Aorta (tissue), 5 donors: ENCODE measurements around the gene SORL1. TPM values are rescaled to one million over a fixed set of nuclear protein-coding genes. Genes with fewer than 3 reads are reported as not detected.

Experiments used
- ATAC-seq: fragments of 200-7000 bp; cut with Tn5 transposase; one replicate; pipeline ENCODE4 v1.9.1; 2022; ENCODE audit warnings: moderate library complexity; ENCODE audit not compliant: low FRiP score
- DNase-seq, 2 donors: peaks; one replicate each; pipeline ENCODE4 v3.0.0-alpha.2; 2020
- H3K27ac ChIP-seq, 2 donors: one replicate each; pipeline ENCODE4 v1.5.1; 2013; ENCODE audit warnings: low read length in 2 of 2, mild to moderate bottlenecking in 2 of 2, moderate library complexity in 2 of 2, control low read depth in 1 of 2, inconsistent platforms in 1 of 2, low read depth in 1 of 2
- H3K27me3 ChIP-seq, 2 donors: one replicate each; pipeline ENCODE4 v1.6.1; 2013; ENCODE audit warnings: control low read depth in 1 of 2, low read length in 1 of 2, mild to moderate bottlenecking in 1 of 2, moderate library complexity in 1 of 2; ENCODE audit not compliant: insufficient read depth in 2 of 2, control insufficient read depth in 1 of 2
- H3K36me3 ChIP-seq, 2 donors: one replicate each; pipeline ENCODE4 v1.6.1; 2013; ENCODE audit warnings: control low read depth in 1 of 2, low read length in 1 of 2, mild to moderate bottlenecking in 1 of 2; ENCODE audit not compliant: insufficient read depth in 2 of 2, control insufficient read depth in 1 of 2
- H3K4me1 ChIP-seq, 2 donors: one replicate each; pipeline ENCODE4 v1.6.1; 2013; ENCODE audit warnings: low read length in 2 of 2, control low read depth in 1 of 2, mild to moderate bottlenecking in 1 of 2, moderate library complexity in 1 of 2; ENCODE audit not compliant: insufficient read depth in 2 of 2, control insufficient read depth in 1 of 2
- H3K4me3 ChIP-seq, 2 donors: one replicate each; pipeline ENCODE4 v1.5.1; 2013; ENCODE audit warnings: low read length in 2 of 2, control low read depth in 1 of 2, mild to moderate bottlenecking in 1 of 2
- H3K9me3 ChIP-seq: one replicate; pipeline ENCODE4 v1.6.1; 2013; ENCODE audit warnings: mild to moderate bottlenecking, low read length; ENCODE audit not compliant: control insufficient read depth
- WGBS, 2 donors: extraction: QIAGEN DNeasy Blood & Tissue Kit; methylation state at CpG; one replicate each; pipeline ENCODE4 v1.1.7; 2013; 5-methylcytosine and 5-hydroxymethylcytosine counted together
- intact Hi-C, 2 donors: fragments of 100-400 bp; cut with DNase I; formaldehyde crosslinking; loops; one replicate each; pipeline versions ENCODE4 v1.14.2 to v1.15.0; 2022
- polyA plus RNA-seq, 2 donors: library from polyadenylated mRNA; stranded (reverse); fragments of 200-250 nt; gene quantifications; one replicate each; pipeline ENCODE4 v1.2.3, GENCODE V29; 2013
- total RNA-seq, 2 donors: library from RNA; stranded (reverse); fragmentation: NEBNext Ultra II Directional; extraction: Animal tissue kit (Norgen Biotek cat#: 25700); gene quantifications; one replicate each; pipeline ENCODE4 v1.2.1, GENCODE V29; 2021
- donor health status: healthy with polysubstance abuse.
- donor health status: Bipolar disorder and iron deficiency.
- donor health status: DM: no; HTN: no; CAD: no.
- donor health status: DM: no; HTN: no; CAD: no.
- donor health status: DM: yes; HTN: yes; CAD: no.

SORL1 gene
- total and polyA plus RNA-seq, 4 donors, result 0.79 to 37.2 (median 18.3) TPM

DNA sequence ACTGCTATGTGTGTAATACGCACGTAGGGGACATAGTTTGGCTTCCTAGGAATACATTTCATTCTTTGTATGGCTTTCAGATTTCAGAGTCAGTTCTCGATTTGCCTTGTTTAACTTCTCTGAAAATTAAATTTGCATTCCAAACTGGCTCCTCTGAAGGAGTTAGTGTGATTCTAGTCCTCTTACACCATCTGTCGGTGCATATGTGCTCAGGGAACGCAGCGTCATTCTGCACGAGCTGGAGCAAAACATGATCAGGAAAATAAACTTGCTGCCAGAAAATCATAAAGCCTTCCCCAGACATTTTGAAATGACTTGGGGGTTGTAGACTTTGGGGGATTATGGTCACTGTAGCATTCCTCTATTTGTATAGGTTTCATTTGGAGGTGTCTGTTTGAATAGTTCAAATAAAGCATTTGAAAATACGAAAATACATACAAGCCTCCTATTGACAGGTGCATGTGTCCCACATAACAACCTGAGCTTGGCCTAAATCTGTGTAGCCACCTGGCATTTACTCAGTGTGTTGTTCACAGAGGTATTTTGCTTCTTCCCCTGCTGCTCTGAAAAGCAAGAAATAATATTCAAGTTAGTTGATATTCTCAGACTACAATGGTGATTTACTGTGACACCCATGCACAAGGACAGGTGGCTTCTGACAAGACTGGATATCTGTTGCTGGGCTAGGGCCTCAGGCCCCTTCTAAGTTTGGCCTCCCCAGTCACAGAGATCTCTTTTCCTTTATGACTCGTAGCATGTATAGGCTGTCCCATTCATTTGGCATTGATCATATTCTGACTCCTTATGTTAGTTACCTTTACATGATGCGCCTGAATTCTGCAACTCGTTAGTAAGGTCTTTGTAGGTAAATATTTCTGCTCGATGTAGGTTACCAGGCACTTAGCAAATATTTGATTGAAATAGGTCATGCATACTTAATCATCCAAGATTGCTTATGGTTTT, 82.3 kb downstream of the SORL1 start:
- Histone ChIP-seq H3K4me3 (no peak overlapping the region), H3K36me3 (no peaks in the 10 kb centered on the region), H3K27me3 (no peaks in the 10 kb centered on the region), H3K27ac (no peak overlapping the region), H3K9me3 (no peaks in the 10 kb centered on the region), H3K4me1 (no peaks in the 10 kb centered on the region)
- WGBS, 2 donors, result 52% methylated on average over 12 of the region's 12 CpGs
- DNase-seq (no peak), ATAC-seq (no peak)
- intact Hi-C loops, result loop anchor here (2.0 to 5.0 kb wide), 3 partner anchors 82 to 217 kb away; partner anchors contain the start of genes SORL1 (in 1 of the 2) and SORL1-AS1 (in 1 of the 2)

DNA sequence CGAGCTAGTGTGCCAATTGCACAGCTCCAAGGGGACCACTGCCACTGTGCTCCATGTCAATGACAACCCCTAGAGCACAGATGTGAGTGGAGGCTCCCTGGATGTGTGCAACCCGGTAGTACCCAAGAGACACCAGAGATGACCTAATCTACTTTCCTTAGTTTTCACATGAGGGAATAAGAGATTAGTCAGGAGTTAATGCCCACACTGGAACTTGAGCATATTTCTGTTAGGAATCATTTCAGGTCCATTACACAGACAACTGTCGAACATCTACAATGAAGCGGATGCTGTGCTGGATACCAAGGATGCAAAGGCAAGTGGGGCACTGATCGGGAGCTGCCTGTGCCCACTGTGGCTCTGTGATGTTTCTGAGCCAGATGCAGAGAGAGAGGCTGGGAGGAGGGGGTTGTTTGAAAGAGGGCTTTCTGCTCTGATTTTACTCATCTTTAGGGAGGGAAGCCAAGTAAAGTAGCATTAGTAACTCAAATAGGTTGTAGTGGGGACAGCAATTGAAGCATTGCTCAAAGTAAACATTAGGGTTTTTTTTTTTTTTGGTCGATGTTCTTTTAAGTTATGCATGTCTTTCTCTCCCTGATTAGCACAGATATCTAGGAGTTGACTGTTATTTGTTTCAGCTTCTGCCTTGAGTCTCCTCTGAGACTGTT, 83.1 kb downstream of the SORL1 start:
- WGBS, 2 donors, result 61 to 70% methylated on average over 6 of the region's 6 CpGs
- no peak overlapping the region for H3K27ac ChIP-seq
- H3K27me3 ChIP-seq, result no peaks in the 10 kb centered on the region
- no peaks in the 10 kb centered on the region for H3K9me3 ChIP-seq
- DNase-seq, result no peak
- ATAC-seq, result no peak
- no peaks in the 10 kb centered on the region for H3K36me3 ChIP-seq
- H3K4me1 ChIP-seq, result no peaks in the 10 kb centered on the region
- intact Hi-C loops, result loop anchor here in 1 of 2 donors (2.0 kb wide), 1 partner anchor 214 kb away; no protein-coding TSS in a partner anchor
- no peak overlapping the region for H3K4me3 ChIP-seq

DNA sequence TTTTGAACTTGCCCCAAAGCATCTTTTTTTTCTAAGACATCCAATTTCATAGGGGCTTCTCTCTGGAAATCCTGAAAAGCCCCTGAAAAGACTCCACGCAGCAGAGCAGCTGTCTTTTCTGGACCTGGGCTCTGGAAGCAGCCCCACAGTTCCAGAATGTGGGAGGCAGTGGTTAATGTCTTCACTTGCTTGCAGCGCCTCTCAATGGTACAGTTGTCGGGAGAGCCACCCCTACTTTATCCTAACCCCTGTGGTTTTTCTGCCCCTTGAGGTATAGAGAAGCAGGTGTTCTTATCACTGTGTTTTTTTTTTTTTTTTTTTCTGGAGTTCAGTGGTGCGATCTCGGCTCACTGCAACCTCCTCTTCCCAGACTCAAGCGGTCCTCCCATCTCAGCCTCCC, 84.0 kb downstream of the SORL1 start:
- WGBS, 2 donors, result 95 to 97% methylated on average over 6 of the region's 6 CpGs
- H3K9me3 ChIP-seq, result no peaks in the 10 kb centered on the region
- H3K4me1 ChIP-seq, result no peaks in the 10 kb centered on the region
- no peak for DNase-seq
- no peak overlapping the region for H3K27ac ChIP-seq
- ATAC-seq, result no peak
- intact Hi-C loops, result no loop called here
- no peak overlapping the region for H3K4me3 ChIP-seq
- H3K27me3 ChIP-seq, result no peaks in the 10 kb centered on the region
- no peaks in the 10 kb centered on the region for H3K36me3 ChIP-seq

GRCh38 chr11:121538054-121538453, 85.9 kb downstream of the SORL1 start:
- intact Hi-C loops, result no loop called here
- Histone ChIP-seq H3K36me3 (no peaks in the 10 kb centered on the region), H3K9me3 (no peaks in the 10 kb centered on the region), H3K27me3 (no peaks in the 10 kb centered on the region), H3K4me1 (no peaks in the 10 kb centered on the region), H3K27ac (no peak overlapping the region), H3K4me3 (no peak overlapping the region)
- no peak for ATAC-seq
- DNase-seq, result no peak
- 77% methylated on average over 1 of the region's 1 CpG for WGBS, 2 donors

DNA sequence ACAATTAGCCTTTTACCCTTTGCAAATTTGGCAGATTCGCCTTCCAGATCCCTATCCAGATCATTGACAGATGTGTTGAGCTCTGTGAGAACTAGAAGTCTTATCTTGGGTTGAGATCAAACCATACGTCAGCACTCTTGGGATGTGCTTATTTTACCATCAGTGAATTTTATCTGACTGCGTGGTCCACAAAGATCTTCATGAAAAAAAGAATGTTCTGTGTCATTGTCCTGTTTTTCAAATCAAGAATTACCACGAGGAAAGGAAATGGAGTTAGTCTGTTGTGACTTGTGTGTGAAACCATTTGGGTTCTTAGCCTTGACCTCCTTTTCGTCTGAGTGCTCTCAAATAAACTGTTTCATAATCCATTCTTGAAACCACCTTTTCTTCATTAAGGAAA, 86.9 kb downstream of the SORL1 start:
- ATAC-seq (no peak), DNase-seq (no peak)
- H3K36me3 ChIP-seq, result no peaks in the 10 kb centered on the region
- H3K9me3 ChIP-seq, result no peaks in the 10 kb centered on the region
- H3K4me1 ChIP-seq, result no peaks in the 10 kb centered on the region
- WGBS, 2 donors, result 77 to 82% methylated on average over 5 of the region's 5 CpGs
- H3K4me3 ChIP-seq, result no peak overlapping the region
- intact Hi-C loops, result no loop called here
- H3K27ac ChIP-seq, result no peak overlapping the region
- no peaks in the 10 kb centered on the region for H3K27me3 ChIP-seq

DNA sequence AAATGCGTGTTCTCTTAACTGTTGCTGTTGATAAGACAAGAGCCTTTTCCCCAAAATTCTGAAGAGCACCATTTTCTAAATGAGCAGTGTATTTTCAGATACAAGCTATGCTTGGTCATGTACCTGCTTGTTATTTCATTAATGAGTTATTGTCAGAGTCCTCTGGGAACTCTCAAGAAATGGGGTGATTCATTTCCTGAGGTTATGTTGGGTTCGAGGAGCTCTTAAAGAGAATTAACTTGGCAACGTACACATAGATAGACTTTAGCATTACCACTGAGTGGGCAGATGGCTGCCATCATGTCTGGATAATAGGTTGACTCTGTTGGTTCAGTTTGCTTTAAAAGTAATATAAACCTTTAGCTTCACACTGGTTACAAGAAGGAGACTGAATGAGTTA, 88.5 kb downstream of the SORL1 start:
- DNase-seq (no peak), ATAC-seq (no peak)
- H3K27ac ChIP-seq, result no peak overlapping the region
- no peak overlapping the region for H3K4me3 ChIP-seq
- H3K4me1 ChIP-seq, result no peaks in the 10 kb centered on the region
- intact Hi-C loops, result no loop called here
- 82 to 91% methylated on average over 3 of the region's 3 CpGs for WGBS, 2 donors
- no peaks in the 10 kb centered on the region for H3K9me3 ChIP-seq
- H3K36me3 ChIP-seq, result peaks cover 2 to 4% of the 10 kb centered on the region in 2 donors
- no peaks in the 10 kb centered on the region for H3K27me3 ChIP-seq

DNA sequence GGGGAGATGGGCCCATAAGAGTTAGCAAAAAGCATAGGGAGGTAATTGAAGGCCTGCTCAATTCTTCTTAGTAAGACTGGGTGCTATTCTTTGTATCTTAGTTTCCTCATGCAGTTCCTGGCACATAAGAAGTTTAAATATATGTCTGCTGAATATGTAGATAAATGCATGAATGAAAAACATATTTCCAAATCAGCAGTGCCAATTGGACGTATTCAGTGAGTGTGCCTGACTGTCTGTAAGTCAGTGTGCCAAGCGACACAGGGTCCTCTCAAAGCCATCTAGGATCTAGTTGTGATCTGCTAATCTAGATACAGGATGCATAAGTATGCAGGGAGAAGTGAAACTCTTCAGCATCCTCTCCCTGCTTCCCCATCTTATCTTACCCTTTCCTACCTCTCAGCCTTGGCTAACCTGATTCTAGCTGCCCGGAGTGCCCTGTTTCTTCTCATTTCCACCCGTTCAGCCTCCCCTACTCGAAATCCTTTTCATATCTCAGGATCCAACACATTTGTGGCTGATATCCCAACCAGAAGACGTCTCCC, 91.8 kb downstream of the SORL1 start:
- no peak for DNase-seq
- 89 to 92% methylated on average over 6 of the region's 6 CpGs for WGBS, 2 donors
- Histone ChIP-seq H3K9me3 (no peaks in the 10 kb centered on the region), H3K27me3 (no peaks in the 10 kb centered on the region), H3K4me3 (no peak overlapping the region), H3K36me3 (peaks cover 4 to 5% of the 10 kb centered on the region in 2 donors), H3K4me1 (no peaks in the 10 kb centered on the region), H3K27ac (no peak overlapping the region)
- intact Hi-C loops, result no loop called here
- ATAC-seq, result no peak

- no peak overlapping the region for H3K4me3 ChIP-seq
- H3K36me3 ChIP-seq, result peaks cover 4 to 5% of the 10 kb centered on the region in 2 donors
- intact Hi-C loops, result no loop called here
- no peaks in the 10 kb centered on the region for H3K4me1 ChIP-seq
- H3K9me3 ChIP-seq, result no peaks in the 10 kb centered on the region
- WGBS, 2 donors, result 92% methylated on average over 7 of the region's 7 CpGs
- DNase-seq (no peak), ATAC-seq (no peak)
- H3K27me3 ChIP-seq, result no peaks in the 10 kb centered on the region
- H3K27ac ChIP-seq, result no peak overlapping the region
Measured at GRCh38 chr11:121544956-121545355, 92.8 kb downstream of the SORL1 start.
